Measurements from ENCODE around the gene ADAMTS2.

Gene ADAMTS2

GRCh38 chr5:179311091-179311470 lies 34.2 kb downstream of the ADAMTS2 start:
- ChIA-PET POLR2A (no interaction called here), CTCF (no interaction called here)
- TF ChIP-seq, protein P1, sequence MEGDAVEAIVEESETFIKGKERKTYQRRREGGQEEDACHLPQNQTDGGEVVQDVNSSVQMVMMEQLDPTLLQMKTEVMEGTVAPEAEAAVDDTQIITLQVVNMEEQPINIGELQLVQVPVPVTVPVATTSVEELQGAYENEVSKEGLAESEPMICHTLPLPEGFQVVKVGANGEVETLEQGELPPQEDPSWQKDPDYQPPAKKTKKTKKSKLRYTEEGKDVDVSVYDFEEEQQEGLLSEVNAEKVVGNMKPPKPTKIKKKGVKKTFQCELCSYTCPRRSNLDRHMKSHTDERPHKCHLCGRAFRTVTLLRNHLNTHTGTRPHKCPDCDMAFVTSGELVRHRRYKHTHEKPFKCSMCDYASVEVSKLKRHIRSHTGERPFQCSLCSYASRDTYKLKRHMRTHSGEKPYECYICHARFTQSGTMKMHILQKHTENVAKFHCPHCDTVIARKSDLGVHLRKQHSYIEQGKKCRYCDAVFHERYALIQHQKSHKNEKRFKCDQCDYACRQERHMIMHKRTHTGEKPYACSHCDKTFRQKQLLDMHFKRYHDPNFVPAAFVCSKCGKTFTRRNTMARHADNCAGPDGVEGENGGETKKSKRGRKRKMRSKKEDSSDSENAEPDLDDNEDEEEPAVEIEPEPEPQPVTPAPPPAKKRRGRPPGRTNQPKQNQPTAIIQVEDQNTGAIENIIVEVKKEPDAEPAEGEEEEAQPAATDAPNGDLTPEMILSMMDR (IDR thresholded peaks at IDR 0.05; ENCODE audit: control extremely low read depth, extremely low read depth, low read depth, missing control alignments), result no peak
- no peak for DNase-seq (ENCODE audit: extremely low spot score)

DNA sequence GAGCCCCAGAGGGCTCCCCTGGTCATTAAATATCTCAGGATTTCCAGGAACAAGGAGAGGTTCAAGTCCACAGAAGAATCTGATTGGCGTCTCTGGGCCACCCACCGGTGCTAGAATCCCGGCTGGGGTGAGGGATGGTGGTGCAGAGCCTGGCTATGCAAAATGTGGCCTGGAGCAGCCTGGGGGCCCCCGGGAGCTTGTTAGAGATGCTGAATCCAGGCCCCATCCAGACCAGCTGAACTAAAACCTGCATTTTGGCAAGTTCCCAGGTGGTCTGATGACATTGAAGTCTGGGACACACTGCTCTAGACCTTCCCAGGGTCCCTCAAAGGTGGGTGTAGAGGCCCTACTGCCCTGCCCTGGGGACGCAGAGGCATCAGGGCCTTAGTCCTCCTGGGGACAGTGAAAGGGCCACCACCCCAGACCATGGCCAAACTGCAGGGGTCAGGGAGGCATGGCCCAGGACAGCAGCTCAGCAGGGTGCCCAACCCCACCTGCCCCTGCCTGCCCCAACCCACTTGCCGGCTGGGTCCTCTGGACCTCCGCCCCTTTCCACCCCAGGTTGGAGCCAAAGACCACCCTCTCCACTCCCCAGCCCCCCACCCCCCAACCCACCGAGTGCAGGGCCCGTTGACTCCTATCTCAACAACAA lies 34.7 kb downstream of the ADAMTS2 start:
- ChIA-PET POLR2A (no interaction called here), CTCF (no interaction called here)
- DNase-seq (ENCODE audit: extremely low spot score), result no peak
- TF ChIP-seq, protein P1 (IDR thresholded peaks at IDR 0.05; ENCODE audit: control extremely low read depth, extremely low read depth, low read depth, missing control alignments), result no peak

DNA sequence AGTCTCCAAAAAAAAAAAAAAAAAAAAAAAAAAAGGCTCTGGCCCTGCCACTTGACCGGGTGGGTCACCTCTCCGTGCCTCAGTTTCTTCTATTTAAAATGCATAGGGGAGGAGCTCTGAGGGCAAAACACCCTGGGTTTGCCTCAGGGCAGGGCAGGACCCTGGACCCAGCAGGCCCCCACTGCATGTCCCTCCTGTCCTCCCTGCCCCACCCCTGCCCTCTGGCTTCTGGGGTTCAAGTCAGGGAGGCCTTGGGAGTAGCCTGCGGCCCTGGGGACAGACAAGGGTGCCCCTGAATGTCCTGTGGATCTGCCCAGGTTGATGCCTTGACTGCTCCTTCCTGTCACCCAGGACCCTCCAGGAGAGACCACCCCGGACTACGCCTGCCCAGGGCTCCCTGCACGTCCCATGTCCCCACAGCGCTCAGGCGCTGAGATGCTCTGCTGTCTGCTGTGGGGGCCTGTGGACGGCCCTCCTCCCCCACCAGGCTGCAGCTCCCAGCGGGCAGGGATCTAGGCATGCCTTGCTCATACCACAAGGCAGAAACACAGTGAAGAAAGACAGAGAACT lies 35.4 kb downstream of the ADAMTS2 start:
- ChIA-PET POLR2A (no interaction called here), CTCF (interaction anchor here (1.3 kb wide), 1 partner anchor 21 kb away, joined by 3 read pairs; no protein-coding TSS in a partner anchor)
- DNase-seq (ENCODE audit: extremely low spot score), result no peak
- TF ChIP-seq, protein P1 (IDR thresholded peaks at IDR 0.05; ENCODE audit: control extremely low read depth, extremely low read depth, low read depth, missing control alignments), result no peak

GRCh38 chr5:179309383-179309670 lies 35.9 kb downstream of the ADAMTS2 start:
- TF ChIP-seq, protein P1 (IDR thresholded peaks at IDR 0.05; ENCODE audit: control extremely low read depth, extremely low read depth, low read depth, missing control alignments), result no peak

GRCh38 chr5:179308563-179309382 lies 36.5 kb downstream of the ADAMTS2 start:
- ChIA-PET POLR2A (no interaction called here), CTCF (interaction anchor here (1.3 kb wide), 1 partner anchor 20 kb away, joined by 3 read pairs; no protein-coding TSS in a partner anchor)
- DNase-seq (ENCODE audit: extremely low spot score), result no peak
- TF ChIP-seq, protein P1 (IDR thresholded peaks at IDR 0.05; ENCODE audit: control extremely low read depth, extremely low read depth, low read depth, missing control alignments), result no peak

More at GRCh38 chr5:179309383-179309670, 35.9 kb downstream of the ADAMTS2 start:
- ChIA-PET CTCF (interaction anchor here (1.3 kb wide), 1 partner anchor 20 kb away, joined by 3 read pairs; no protein-coding TSS in a partner anchor), POLR2A (no interaction called here)
- no peak for DNase-seq (ENCODE audit: extremely low spot score)

DNA sequence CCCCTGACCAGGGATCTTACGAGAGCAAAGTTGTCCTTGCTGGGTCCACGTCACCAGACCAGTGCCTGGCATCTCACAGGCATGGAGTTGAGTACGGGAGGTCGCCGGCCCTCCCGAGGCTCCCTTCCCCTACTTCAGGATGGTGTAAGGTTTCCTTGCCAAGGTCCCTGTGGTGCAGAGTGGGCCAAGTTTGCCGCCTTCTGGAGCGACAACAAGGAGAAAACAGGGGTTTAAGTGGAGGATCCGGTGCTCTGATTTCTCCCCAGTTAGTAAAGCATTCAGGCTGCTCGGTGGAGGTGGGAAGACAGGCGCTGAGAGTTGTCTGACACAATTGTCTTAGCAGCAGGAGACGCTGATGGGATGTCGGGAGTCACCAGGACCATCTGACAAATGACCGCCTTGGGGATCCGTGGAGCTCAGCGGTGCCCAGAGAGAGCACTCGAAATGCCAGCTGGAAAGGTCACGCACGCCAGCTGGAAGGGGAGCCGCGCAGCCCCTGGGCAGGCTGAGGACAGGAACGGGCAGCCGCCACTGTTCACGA lies 37.3 kb downstream of the ADAMTS2 start:
- POLR2A ChIA-PET, result no interaction called here

More for the DNA sequence above, 37.3 kb downstream of the ADAMTS2 start:
- CTCF ChIA-PET, result no interaction called here
- DNase-seq (ENCODE audit: extremely low spot score), result no peak
- TF ChIP-seq, protein P1 (IDR thresholded peaks at IDR 0.05; ENCODE audit: control extremely low read depth, extremely low read depth, low read depth, missing control alignments), result no peak
